HepG2 (cell line): ENCODE results near the gene C20orf202. TPM values are rescaled to one million over a fixed set of nuclear protein-coding genes. Genes with fewer than 3 reads are reported as not detected.

ENCODE experiments used
- ARID4A ChIP-seq: sonication (generic); formaldehyde crosslinking; IDR thresholded peaks from 2 replicates; pipeline ENCODE4 v1.5.0; 2020; ENCODE audit warnings: mild to moderate bottlenecking, missing genetic modification reagents, borderline replicate concordance
- CENPX ChIP-seq: sonication (generic); formaldehyde crosslinking; IDR thresholded peaks from 2 replicates; pipeline ENCODE4 v1.9.0; 2021; ENCODE audit warnings: mild to moderate bottlenecking, missing genetic modification reagents, moderate library complexity
- FLYWCH1 ChIP-seq: sonication (generic); formaldehyde crosslinking; IDR thresholded peaks from 2 replicates; pipeline ENCODE4 v1.8.1; 2023; ENCODE audit warnings: mild to moderate bottlenecking, missing genetic modification reagents
- GLI4 ChIP-seq: sonication (generic); formaldehyde crosslinking; IDR thresholded peaks from 2 replicates; pipeline ENCODE4 v1.5.1; 2020; ENCODE audit warnings: missing genetic modification reagents, mild to moderate bottlenecking, moderate library complexity, borderline replicate concordance
- IKZF4 ChIP-seq: sonication (generic); formaldehyde crosslinking; IDR thresholded peaks from 2 replicates; pipeline ENCODE4 v1.5.1; 2020; ENCODE audit warnings: borderline replicate concordance, mild to moderate bottlenecking, low read depth, missing genetic modification reagents; ENCODE audit errors: not compliant biosample characterization
- KAT8 ChIP-seq: IDR thresholded peaks from 2 replicates; pipeline ENCODE4 v1.6.1; 2016; ENCODE audit warnings: missing genetic modification reagents, missing compliant biosample characterization
- KLF13 ChIP-seq: sonication (generic); formaldehyde crosslinking; IDR thresholded peaks from 2 replicates; pipeline ENCODE4 v1.4.0; 2020; ENCODE audit warnings: mild to moderate bottlenecking, missing genetic modification reagents
- SMC3 ChIP-seq: IDR thresholded peaks from 2 replicates; pipeline ENCODE4 v1.6.1; 2011; ENCODE audit warnings: low read length, improper control_type of control experiment
- SRY ChIP-seq: sonication (generic); formaldehyde crosslinking; IDR thresholded peaks from 2 replicates; pipeline ENCODE4 v1.8.0; 2022; ENCODE audit warnings: mild to moderate bottlenecking, missing genetic modification reagents
- THAP11 ChIP-seq: IDR thresholded peaks from 2 replicates; pipeline ENCODE4 v1.6.1; 2016; ENCODE audit warnings: missing biosample characterization, missing genetic modification reagents
- ZBTB3 ChIP-seq: sonication (generic); formaldehyde crosslinking; IDR thresholded peaks from 2 replicates; pipeline ENCODE4 v1.4.0; 2020; ENCODE audit warnings: low read depth, mild to moderate bottlenecking, moderate library complexity, missing genetic modification reagents, borderline replicate concordance
- ZFP62 ChIP-seq: sonication (generic); formaldehyde crosslinking; IDR thresholded peaks from 2 replicates; pipeline ENCODE4 v1.4.0; 2020; ENCODE audit warnings: missing genetic modification reagents
- ZNF225 ChIP-seq: sonication (generic); formaldehyde crosslinking; IDR thresholded peaks from 2 replicates; pipeline ENCODE4 v1.4.0; 2020; ENCODE audit warnings: mild to moderate bottlenecking, missing genetic modification reagents
- ZNF512B ChIP-seq: sonication (generic); formaldehyde crosslinking; IDR thresholded peaks from 2 replicates; pipeline ENCODE4 v1.5.1; 2020; ENCODE audit warnings: missing genetic modification reagents, mild to moderate bottlenecking, borderline replicate concordance
- ZNF513 ChIP-seq: sonication (generic); formaldehyde crosslinking; conservative IDR thresholded peaks from 2 replicates; pipeline ENCODE4 v1.5.0; 2020; ENCODE audit warnings: missing genetic modification reagents
- ZNF816 ChIP-seq: sonication (generic); formaldehyde crosslinking; IDR thresholded peaks from 2 replicates; pipeline ENCODE4 v1.8.0; 2022; ENCODE audit warnings: missing genetic modification reagents, mild to moderate bottlenecking, borderline replicate concordance
- polyA plus RNA-seq, 8 experiments: library from polyadenylated mRNA; depleted of rRNA in 3 of 8; stranded (reverse) in 7 of 8; unstranded in 1 of 8; fragments of >200 nt; fragmentation: Illumina TruSeq in 4 of 8; extraction: Trizol in 4 of 8; gene quantifications; 2 replicates each; pipeline versions ENCODE4 v1.2.1 to v1.2.3, GENCODE V29; 2011 to 2016; ENCODE audit warnings: low read depth in 4 of 8, missing spikeins in 1 of 8, mixed read lengths in 1 of 8; ENCODE audit not compliant: insufficient read depth in 1 of 8
- total RNA-seq, 5 experiments: library from RNA; depleted of rRNA; stranded (reverse); fragments of >200 nt; fragmentation: Illumina TruSeq; extraction: Trizol; gene quantifications; 2 replicates each; pipeline ENCODE4 v1.2.3, GENCODE V29; 2016; ENCODE audit warnings: low read depth in 1 of 5
- TF ChIP-seq, protein P1 (sequence below): IDR thresholded peaks from 2 replicates; pipeline ENCODE4 v1.6.1; 2016; ENCODE audit warnings: missing compliant biosample characterization, missing genetic modification reagents, borderline replicate concordance

C20orf202 gene
- total and polyA plus RNA-seq, 2 of the 13 experiments (the other 11 are each of a cell fraction or from before 2014, with no cell fraction given) = 0.20 to 1.2 TPM

DNA sequence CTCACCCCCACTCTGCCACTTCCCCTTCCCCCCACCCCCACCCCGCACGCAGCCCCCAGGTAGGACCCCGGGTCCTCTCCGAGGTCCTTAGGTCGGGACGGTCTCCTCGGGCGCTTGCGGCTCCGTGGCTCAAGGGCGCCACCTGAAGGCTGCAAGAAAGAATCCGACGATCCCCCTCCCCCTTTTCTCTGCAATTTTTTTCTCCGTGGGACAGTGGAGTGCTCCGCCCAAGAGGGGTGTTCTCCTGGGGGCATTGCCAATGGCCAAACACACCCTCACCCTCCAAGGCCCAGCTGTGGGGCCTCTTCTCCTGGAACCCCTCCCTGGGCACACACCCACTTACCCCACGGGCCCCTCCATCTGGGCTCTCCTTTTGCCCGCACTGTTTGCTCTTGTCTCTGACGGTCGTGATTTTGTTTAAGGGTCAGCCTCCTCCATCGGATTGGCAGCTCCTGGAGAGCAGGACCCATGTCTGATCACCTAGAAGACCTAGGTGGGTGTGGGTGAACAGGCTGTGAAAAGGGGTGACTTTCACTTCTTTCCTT, 17.4 kb upstream of the C20orf202 start (continued):
- TF ChIP-seq ZFP62 (no peak), ZNF225 (CRISPR knock-in tag) (peak; percentile 86), THAP11 (CRISPR knock-in tag) (0 out of 2 replicates have a peak, but pooled peaks have one; percentile 7), ARID4A (CRISPR knock-in tag) (no peak), KLF13 (CRISPR knock-in tag) (0 out of 2 replicates have a peak, but pooled peaks have one; percentile 49), SMC3 (no peak; the same call in 1 of the 2 replicates), ZBTB3 (CRISPR knock-in tag) (no peak), KAT8 (no peak), IKZF4 (CRISPR knock-in tag) (no peak), FLYWCH1 (no peak), SRY (CRISPR knock-in tag) (no peak), CENPX (CRISPR knock-in tag) (no peak), ZNF512B (no peak; the same call in 1 of the 2 replicates), ZNF816 (CRISPR knock-in tag) (no peak), GLI4 (CRISPR knock-in tag) (no peak; the same call in 1 of the 2 replicates), ZNF513 (CRISPR knock-in tag) (no peak)
- TF ChIP-seq, protein P1, sequence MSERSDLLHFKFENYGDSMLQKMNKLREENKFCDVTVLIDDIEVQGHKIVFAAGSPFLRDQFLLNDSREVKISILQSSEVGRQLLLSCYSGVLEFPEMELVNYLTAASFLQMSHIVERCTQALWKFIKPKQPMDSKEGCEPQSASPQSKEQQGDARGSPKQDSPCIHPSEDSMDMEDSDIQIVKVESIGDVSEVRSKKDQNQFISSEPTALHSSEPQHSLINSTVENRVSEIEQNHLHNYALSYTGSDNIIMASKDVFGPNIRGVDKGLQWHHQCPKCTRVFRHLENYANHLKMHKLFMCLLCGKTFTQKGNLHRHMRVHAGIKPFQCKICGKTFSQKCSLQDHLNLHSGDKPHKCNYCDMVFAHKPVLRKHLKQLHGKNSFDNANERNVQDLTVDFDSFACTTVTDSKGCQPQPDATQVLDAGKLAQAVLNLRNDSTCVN = no peak
